Activated CD4-positive, alpha-beta T cell treated with anti-CD3 and anti-CD28 coated beads for 1 hour (primary cell): ENCODE results near the gene AHSA1.
"Not testable (repeated sequence)": the region's sequence is repeated elsewhere in the genome, so short reads cannot be mapped to it uniquely, and the experiment has no call there.

Experiments used
- DNase-seq: peaks from one replicate; pipeline ENCODE4 v3.0.0-alpha.2; 2020

The AHSA1 gene

DNA sequence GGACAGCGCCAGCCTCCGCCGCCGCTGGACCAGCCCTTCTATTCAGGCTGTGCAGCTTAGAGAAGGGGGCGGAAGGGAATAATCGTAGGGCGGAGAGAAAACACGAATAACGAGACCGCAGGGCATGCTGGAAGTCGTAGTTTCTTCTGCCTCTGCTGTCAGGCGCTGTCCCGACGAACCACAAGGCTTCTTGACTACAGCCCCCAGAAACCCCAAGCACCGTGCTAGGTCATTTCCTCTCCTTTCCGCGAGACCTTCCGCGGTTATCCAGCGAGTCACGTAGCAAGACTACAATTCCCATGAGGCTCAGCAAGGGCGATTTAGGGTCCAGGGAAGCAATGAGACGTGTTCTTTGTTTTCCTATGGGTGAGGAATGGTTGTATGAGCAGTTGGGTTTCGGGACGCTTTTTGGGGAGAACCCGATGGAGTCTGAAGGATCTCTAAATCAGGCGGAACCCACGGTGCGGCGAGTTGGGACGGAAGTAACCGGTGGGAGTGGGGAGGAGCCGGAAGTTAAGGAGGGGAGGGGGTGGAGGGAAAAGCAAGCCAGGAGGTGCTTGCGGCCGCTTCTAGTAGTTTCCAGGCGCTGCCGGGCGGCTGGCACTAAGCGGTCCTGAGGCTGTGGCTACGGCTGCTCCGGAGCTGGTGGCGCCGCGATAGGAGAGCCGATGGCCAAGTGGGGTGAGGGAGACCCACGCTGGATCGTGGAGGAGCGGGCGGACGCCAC lies at the start of gene AHSA1, which contains the start of gene VIPAS39:
Gene AHSA1, plus strand, starts transcription at position 572 of the 727 bp plus-strand sequence. Its CDS starts 97 bp downstream, at position 669.
Gene VIPAS39, minus strand, starts transcription at position 80 of the 727 bp plus-strand sequence. CDS start 3,499 bp downstream, outside the sequence.
- DNase-seq, result peak; percentile 88

DNA sequence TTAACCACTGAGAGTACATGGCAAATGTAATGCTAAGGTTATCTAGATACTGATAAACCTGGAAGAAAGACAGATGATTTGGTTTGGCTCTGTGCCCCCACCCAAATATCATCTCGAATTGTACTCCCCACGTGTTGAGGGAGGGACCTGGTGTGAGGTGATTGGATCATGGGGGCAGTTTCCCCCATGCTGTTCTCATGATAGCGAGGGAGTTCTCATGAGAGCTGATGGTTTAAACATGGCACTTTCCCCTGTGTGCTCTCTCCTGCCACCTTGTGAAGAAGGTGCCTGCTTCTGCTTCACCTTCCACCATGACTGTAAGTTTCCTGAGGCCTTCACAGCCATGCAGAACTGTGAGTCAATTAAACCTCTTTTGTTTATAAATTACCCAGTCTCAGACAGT lies 48.8 kb upstream of the AHSA1 start:
- DNase-seq, result no peak

DNA sequence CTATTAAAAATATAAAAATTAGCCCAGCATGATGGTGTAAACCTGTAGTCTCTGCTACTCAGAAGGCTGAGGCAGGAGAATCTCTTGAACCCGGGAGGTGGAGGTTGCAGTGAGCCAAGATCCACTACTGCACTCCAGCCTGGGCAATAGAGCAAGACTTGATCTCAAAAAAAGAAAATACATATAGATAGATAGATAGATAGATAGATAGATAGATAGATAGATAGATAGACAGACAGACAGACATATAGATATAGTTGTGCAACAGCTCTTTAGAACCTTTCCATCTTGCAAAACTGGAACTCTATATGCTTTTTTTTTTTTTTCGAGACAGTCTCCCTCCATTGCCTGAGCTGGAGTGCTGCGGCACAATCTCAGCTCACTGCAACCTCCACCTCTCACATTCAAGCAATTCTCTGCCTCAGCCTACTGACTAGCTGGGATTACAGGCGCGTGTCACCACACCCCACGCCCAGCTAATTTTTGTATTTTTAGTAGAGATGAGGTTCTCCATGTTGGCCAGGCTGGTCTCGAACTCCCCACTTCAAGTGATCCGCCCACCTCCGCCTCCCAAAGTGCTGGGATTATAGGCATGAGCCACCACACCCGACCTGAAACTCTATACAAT lies 42.4 kb upstream of the AHSA1 start:
- DNase-seq, result not testable (repeated sequence)

DNA sequence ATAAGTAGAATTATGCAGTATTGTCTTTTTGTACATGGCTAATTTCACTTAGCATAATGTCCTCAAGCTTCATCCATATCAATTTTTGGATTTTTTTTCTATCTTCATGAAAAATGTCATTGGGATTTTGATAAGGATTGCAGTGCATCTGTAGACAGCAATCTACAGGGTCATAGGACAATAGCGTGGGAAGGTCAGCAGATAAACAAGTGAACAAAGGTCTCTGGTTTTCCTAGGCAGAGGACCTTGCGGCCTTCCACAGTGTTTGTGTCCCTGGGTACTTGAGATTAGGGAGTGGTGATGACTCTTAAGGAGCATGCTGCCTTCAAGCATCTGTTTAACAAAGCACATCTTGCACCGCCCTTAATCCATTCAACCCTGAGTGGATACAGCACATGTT lies 41.8 kb upstream of the AHSA1 start:
- not testable (repeated sequence) for DNase-seq

DNA sequence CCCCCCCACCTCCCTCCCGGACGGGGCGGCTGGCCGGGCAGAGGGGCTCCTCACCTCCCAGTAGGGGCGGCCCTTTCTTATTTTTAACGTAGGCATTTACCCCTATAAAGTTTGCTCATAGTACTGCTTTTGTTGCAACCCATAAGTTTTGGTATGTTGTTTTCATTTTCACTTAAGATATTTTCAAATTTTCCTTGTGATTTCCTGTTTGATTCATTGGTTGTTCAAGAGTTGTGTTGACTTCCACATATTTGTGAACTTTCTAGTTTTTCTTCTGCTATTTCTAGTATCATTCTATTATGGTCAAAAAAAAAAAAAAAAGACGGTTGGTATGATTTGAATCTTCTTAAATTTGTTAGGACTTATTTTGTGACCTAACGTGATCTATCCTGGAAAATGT lies 41.1 kb upstream of the AHSA1 start:
- DNase-seq, result no peak

DNA sequence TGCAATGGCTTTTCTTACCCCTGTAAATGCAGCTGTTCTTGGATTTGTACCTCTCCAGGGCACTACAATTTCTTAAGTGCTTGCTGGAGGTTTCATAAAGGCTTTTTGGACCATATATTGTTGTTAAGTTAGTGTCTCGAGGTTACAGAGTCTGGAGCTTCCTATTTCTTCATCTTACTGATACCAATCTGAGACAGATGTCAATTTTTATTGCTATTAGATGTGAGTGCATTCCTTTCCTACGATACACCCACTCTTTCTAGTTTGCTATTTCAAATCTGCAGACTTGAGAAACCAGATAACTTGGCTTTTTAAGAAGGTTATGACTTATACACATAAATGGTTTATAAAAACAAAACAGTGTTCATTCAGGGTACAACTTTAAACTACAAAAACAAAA lies 36.7 kb upstream of the AHSA1 start:
- no peak for DNase-seq

DNA sequence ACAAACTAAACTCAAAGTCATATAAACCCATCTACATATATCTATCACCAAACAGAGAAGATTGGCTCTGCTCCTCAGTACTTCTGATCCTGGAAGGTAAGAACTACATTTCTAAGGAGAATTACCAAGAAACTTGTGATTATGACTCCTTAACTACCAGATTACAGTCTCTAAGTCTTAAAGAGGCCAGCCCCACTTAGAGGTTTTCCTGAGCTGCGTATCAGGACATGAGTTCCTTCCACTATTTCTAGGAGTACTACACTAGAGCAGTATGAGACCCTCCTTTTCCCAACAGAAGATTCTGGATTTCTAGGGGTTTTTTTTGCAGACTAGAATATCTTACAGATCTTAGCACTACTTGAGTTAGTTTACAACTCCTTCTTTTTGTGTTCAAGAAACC lies 34.5 kb upstream of the AHSA1 start, which contains the start of gene NOXRED1:
Gene NOXRED1, minus strand, starts transcription at position 101 of the 400 bp plus-strand sequence. CDS start 634 bp downstream, outside the sequence.
- DNase-seq, result no peak

DNA sequence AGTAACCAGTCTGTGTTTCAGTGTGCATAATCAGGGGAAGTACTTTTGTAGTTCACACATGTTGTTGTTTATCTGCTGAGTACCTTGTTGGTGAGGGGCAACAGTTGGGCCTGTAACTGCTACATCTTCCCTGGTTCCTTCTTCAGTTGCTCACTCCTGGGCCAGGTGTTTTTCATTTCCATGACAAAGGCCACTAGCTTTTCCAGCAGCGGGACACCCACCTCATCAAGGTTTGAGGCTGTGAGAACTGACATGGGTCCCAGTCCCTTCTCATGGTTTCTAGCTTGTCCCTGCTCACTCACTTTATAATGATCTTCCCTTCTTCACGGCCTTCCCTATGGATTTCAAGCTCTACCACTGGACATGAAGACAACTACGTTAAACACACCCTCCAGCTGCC lies 33.0 kb upstream of the AHSA1 start:
- no peak for DNase-seq

DNA sequence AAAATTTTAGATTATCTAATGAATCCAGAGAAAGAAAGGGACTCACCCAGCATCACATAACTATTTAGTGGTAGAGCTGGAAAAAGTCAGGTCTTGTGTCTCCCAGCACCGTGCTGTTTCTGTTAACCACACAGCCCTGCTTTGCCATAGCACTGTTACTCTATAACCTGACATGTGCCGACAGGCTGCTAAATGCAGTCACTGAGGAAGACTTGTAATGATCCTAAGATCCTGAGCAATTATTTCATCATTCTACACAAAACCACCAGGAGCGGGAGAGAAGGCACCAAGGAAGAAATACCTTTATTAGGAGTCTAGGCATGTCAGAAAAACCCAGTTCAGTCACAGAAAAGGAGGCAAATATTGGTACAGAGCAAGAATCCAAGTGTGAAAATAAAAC lies 31.5 kb upstream of the AHSA1 start:
- DNase-seq, result no peak

DNA sequence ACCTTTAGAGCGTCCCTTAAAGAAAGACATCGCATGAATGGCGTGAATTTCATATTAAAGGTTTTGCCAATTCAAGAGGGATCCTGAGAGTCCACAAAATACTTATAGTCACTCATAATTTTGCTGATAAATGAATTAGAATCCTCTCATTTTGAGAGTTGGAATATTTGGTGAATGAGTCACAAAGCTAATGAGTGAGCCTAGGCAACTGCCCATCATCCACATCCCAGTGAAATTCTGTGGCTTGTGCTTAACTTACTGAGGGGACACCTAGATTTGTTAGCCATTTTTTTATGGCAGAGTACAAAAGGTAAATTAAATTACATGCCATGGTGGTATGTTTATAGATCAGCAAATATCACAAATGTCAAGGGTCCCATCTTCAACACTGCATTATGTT lies 21.9 kb upstream of the AHSA1 start:
- no peak for DNase-seq

DNA sequence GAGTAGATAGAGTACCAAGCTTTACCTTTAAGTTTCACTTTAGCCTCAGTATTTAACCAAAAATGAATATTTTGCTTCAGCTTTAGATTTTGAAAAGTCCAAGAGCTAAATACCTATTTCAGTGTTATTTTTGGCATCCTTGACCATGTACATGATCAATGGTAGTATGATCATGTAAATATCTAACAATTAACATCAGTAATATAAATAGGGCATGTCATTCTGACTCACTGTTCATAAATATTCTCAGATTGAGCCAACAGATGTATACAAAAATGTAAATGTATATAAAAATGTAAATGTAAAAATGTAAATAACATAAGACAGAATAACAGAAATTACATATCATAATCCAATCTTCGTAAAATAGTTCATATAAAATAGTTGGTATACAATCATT lies 19.3 kb upstream of the AHSA1 start:
- no peak for DNase-seq

DNA sequence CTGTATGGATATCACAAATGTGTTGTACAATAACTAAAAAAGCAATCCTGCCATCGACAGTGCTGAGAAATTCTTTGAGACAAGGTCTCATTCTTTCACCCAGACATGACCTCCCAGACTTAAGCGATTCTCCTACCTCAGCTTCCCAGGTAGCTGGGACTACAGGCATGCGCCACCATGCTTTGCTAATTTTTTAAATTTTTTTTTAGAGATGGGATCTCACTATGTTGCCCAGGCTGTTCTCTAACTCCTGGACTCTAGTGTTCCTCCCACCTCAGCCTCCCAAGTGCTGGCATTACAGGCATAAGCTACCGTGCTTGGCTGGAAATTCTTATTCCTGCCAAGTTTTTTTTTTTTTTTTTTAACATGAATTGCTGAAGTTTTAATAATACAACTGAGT lies 18.0 kb upstream of the AHSA1 start:
- DNase-seq, result no peak

DNA sequence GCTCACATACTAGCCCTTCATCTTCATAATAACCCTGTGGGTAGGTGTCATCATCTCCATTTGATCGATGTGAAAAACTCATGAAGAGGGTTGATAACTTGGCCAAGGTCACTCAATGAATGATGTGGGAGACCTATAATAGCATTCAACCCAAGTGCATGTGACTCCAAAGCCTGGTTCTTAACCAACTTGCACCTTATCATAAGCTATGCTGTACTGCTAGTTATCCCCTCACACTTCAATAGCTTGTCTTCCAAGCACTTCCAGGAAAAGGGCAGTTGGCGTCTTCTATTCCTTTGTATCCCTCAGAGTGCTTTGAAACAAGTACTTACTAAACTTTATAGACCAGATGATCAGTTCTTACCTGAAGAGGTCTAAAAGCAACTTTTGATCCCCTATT lies 15.7 kb upstream of the AHSA1 start:
- DNase-seq, result no peak

DNA sequence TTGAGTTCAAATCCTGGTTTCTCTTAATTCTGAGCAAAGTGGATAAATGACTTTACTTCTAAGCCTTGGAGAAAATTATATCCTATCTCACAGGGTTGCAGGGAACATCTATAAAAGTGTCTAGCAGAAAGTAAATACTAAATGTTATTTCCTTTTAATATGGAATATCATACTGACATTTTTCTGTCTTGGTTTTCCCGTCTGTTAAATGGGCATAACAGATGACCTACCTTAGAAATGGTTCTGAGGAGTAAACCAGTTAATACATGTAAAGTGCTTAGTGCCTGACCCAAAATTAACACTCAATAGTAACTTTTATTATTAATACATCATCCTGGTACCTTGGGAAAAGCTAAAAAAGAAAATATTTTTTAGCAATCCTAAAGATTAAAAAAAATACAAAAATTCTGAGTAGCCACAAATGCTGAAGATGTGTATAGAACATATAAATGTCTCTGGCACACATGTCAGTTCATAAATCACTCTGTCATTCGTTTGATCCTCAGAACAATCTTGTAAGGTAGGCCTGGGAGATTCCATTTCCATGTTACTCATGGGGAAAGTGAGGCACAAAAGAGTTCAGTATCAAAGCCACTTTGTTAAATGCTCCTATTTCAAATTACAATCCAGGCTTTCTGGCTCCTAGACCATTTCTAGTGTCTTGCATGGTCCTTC lies 1.8 kb upstream of the AHSA1 start:
- no peak for DNase-seq

DNA sequence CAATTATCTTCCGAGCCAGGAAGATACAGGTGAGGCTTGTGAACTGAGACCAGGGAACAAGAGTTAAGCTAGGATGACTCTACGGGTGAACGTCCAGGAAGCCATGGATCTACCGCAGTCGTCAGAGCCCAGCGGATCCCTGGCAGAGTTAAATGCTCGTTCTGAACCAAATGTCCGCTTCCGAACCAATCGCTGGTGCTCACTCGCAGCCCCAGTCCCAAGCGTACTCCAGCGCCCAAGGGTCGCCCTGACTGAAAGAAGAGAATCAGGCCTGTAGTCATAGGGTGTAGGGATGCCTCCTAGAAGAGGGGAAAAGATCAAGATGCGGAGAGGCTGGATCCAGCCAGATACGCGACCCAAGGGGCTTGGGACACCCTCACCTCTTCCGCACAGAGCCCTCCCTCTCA lies 775 bp upstream of the AHSA1 start:
- no peak for DNase-seq

DNA sequence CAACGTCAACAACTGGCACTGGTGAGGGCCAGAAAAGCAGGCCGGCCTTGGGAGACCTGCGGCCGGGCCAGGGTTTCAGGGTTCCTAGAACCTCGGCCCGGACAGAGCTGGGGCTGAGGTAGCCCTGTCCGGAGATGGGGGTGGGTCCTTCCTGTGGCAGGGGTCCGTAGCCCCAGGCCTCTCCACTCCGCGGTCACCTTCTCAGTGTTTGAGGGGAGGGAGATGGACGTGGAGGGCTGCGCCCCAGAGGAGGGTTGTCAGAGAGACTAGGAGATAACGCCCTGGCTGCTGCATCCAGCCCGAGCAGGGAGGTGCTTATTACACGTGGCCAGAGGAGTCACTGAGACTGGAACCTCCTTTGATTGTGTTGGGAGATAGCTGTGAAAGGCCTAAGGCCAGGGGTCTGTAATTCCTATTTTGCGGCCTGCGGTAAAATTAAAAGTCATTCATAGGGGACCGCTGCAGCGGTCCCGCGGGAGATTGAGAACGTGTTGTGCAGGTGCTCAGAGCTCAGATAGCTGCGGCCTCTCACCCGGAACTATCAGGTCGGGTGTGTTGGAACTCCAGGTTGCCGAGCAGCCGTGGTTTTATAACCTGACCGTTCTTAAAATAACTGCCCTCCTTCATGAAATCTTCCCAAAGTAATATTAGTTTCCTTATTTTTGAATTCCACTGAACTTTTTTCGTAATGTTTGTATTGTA lies 507 bp downstream of the AHSA1 start:
- DNase-seq, result no peak

DNA sequence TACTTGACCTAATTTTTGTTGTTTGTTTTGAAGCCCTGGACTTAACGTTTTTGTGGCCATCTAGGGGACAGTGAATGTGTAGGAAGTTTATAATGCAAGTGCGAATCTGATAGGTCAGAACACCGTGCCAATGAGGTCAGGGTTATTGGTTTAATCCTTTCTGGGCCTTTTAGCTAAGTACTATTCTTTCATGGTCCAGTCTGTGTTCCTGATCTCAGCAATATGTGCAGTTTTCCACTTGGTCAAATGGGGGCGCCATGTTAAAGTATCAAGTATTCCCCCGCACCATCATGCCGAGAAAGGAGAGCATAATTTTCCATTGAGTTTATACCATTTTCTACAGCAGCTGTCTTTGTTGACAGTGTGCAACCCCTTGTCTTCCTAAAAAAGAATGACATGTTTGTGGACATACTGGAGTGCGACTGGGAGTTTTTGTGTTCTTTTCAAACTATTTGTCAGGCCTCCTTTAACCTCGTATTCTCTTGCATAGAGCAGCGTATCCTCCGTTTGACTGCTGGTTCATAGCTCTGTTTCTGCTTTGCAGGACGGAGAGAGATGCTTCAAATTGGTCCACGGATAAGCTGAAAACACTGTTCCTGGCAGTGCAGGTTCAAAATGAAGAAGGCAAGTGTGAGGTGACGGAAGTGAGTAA lies 1.3 kb downstream of the AHSA1 start:
- peak; percentile 22 for DNase-seq

DNA sequence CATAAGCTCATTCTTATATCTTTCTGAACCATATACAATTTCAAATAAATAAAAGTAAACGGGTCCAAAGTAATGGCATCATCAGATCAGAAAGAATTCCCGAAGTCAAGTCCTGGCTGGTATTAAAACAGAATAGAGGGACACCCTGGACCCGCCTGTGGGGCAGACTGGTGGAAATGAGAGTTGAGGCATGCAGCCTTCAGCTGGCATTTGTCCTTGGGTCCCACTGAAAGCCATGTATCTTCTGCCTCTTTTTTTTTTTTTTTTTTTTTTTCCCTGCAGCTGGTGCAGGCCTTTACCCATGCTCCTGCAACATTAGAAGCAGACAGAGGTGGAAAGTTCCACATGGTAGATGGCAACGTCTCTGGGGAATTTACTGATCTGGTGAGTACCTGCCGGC lies 9.9 kb downstream of the AHSA1 start:
- DNase-seq, result no peak

DNA sequence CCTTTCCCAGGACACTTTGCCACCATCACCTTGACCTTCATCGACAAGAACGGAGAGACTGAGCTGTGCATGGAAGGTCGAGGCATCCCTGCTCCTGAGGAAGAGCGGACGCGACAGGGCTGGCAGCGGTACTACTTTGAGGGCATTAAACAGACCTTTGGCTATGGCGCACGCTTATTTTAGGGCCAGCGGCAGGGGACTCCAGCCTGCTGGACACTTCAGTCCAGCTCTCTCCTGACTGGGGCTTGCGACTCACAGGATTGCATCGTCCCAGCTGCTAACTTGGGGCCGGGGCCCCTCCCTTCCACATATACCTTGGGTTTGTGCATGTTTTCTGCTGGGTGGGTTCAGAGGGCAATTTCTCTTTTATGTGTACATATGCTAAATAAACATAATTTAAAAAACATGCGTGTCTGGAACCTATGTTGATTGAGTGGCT lies 11.2 kb downstream of the AHSA1 start:
- DNase-seq, result no peak

DNA sequence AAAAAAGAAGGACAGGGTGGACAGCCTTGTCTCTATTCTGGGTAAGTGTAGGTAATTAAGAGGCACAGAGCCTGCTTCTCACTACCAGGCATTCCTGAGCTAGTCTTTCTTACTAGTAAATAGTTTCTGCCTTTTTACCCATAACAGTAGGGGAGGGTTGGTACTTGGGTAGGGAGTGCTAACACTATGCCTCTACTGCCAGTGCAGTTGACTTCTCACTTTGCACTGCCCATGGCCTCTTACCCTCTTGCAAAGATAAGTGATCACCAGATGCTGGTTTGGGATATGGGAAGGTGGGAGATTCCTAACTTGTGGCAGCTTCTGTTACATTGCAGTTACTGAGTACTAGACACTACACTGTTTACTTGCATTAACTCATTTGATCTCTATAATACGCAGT lies 11.6 kb downstream of the AHSA1 start:
- DNase-seq, result no peak

DNA sequence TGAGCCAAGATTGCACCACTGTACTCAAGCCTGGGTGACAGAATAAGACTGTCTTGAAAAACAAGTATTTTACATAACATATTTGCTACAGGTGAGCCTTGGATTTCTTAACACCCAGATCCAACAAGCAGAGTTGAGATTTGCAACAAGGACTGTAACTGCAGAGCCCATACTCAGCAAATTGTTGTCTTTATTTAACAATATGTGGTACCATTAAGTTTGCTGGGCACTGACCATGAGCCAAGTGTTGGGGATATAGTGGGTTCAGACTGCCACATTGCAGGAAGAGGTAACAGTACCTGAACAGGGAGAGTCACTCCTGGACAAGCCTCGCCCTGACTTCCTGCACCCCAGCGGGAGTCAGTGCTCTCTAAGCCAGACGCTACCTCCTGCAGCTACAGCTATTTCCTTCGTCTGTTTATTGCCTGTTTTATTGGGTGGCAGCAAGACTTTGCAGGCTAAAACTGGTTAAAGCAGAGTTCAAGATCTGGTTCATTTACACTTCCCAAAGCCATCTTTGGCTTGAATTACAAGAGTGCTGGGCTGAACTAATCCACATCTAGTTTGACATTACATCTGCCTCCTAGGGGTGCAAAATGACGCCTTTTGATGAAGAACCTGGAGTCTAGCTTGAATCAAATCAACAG lies 12.5 kb downstream of the AHSA1 start:
- no peak for DNase-seq

DNA sequence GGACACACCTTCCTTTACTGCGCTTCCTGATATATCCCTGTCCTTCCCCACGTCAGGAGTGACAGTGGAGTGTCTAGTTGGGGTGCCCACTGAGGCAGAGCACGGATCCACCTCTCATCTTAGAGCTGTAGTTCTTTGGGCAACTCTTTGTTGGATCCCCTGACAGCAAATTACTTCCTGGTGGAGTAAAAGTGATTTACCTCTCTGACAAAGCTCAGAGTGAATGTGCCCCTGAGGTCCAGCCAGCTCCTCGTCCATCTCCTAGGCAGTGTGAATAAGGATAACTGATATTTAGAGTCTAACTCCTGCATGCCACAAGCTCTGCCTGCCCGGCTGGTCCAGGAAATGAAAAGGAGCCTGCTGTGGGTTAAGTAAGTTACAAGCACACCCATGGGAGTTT lies 16.0 kb downstream of the AHSA1 start:
- DNase-seq, result no peak
